Measurements from ENCODE around the gene HHIP.

- no peak for TF ChIP-seq POLR2A (IDR thresholded peaks at IDR 0.05)
- TF ChIP-seq, protein P1, sequence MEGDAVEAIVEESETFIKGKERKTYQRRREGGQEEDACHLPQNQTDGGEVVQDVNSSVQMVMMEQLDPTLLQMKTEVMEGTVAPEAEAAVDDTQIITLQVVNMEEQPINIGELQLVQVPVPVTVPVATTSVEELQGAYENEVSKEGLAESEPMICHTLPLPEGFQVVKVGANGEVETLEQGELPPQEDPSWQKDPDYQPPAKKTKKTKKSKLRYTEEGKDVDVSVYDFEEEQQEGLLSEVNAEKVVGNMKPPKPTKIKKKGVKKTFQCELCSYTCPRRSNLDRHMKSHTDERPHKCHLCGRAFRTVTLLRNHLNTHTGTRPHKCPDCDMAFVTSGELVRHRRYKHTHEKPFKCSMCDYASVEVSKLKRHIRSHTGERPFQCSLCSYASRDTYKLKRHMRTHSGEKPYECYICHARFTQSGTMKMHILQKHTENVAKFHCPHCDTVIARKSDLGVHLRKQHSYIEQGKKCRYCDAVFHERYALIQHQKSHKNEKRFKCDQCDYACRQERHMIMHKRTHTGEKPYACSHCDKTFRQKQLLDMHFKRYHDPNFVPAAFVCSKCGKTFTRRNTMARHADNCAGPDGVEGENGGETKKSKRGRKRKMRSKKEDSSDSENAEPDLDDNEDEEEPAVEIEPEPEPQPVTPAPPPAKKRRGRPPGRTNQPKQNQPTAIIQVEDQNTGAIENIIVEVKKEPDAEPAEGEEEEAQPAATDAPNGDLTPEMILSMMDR (IDR thresholded peaks at IDR 0.05): no peak
- no peak for TF ChIP-seq EP300 (IDR thresholded peaks at IDR 0.05)
Measured at GRCh38 chr4:144647590-144647989, 1.6 kb downstream of the HHIP start.
